ENCODE measurements around the gene EGR2.

- TF ChIP-seq SP1 (IDR thresholded peaks at IDR 0.05; ENCODE audit: low read depth) (no peak), RAD21 (IDR thresholded peaks at IDR 0.05; ENCODE audit: low read depth) (no peak), EZH2phosphoT487 (IDR thresholded peaks at IDR 0.05; ENCODE audit: borderline replicate concordance) (no peak), CBX3 (IDR thresholded peaks at IDR 0.05; ENCODE audit: low read depth) (no peak), EGR1 (IDR thresholded peaks at IDR 0.05; ENCODE audit: low read depth) (no peak), SIN3A (IDR thresholded peaks at IDR 0.05; ENCODE audit: low read depth) (no peak)
- TF ChIP-seq, protein P1, sequence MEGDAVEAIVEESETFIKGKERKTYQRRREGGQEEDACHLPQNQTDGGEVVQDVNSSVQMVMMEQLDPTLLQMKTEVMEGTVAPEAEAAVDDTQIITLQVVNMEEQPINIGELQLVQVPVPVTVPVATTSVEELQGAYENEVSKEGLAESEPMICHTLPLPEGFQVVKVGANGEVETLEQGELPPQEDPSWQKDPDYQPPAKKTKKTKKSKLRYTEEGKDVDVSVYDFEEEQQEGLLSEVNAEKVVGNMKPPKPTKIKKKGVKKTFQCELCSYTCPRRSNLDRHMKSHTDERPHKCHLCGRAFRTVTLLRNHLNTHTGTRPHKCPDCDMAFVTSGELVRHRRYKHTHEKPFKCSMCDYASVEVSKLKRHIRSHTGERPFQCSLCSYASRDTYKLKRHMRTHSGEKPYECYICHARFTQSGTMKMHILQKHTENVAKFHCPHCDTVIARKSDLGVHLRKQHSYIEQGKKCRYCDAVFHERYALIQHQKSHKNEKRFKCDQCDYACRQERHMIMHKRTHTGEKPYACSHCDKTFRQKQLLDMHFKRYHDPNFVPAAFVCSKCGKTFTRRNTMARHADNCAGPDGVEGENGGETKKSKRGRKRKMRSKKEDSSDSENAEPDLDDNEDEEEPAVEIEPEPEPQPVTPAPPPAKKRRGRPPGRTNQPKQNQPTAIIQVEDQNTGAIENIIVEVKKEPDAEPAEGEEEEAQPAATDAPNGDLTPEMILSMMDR (IDR thresholded peaks at IDR 0.05 in 2 of 3, conservative IDR thresholded peaks at IDR 0.05 in 1 of 3; ENCODE audit: borderline replicate concordance in 1 of 3, insufficient read depth in 1 of 3, low read depth in 2 of 3, low read length in 2 of 3), result no peak
- TF ChIP-seq, protein P2, sequence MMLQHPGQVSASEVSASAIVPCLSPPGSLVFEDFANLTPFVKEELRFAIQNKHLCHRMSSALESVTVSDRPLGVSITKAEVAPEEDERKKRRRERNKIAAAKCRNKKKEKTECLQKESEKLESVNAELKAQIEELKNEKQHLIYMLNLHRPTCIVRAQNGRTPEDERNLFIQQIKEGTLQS (IDR thresholded peaks at IDR 0.05), result no peak
Observed at GRCh38 chr10:62792261-62792660, 23.9 kb downstream of the EGR2 start.

All from HCT116 (cell line).